Motor neuron (in vitro differentiated cells): ENCODE data around the gene ZMIZ1. TPM values are rescaled to one million over a fixed set of nuclear protein-coding genes. Genes with fewer than 3 reads are reported as not detected.

Source experiments
- ATAC-seq, 8 experiments: fragments of 200-7000 bp; cut with Tn5 transposase; replicated peaks in 6 of 8; 2 replicates each; pipeline ENCODE4 v1.8.0; 2021; ENCODE audit warnings: mild to moderate bottlenecking in 8 of 8, moderate library complexity in 8 of 8
- H3K27ac ChIP-seq, 2 donors: fragments of 250-450 bp; sonication (Bioruptor Pico); 2 replicates each; pipeline ENCODE4 v1.9.0; 2021; ENCODE audit warnings: antibody characterized with exemption in 2 of 2, mild to moderate bottlenecking in 2 of 2, moderate library complexity in 1 of 2
- H3K4me1 ChIP-seq, 2 donors: fragments of 250-450 bp; sonication (Bioruptor Pico); replicated peaks in 1 of 2; 2 replicates each; pipeline ENCODE4 v1.6.1; 2021; ENCODE audit warnings: antibody characterized with exemption in 2 of 2, mild to moderate bottlenecking in 2 of 2, moderate library complexity in 1 of 2
- H3K4me3 ChIP-seq, 5 donors: fragments of 250-450 bp; sonication (Bioruptor Pico); 2 replicates each; pipeline ENCODE4 v1.9.0; 2021; ENCODE audit warnings: antibody characterized with exemption in 5 of 5, mild to moderate bottlenecking in 5 of 5, moderate library complexity in 4 of 5
- WGBS, 10 experiments: fragments of 450-650 bp; shearing (Covaris generic); methylation state at CpG; one replicate each; pipeline ENCODE4 v1.0.0; 2022; 5-methylcytosine and 5-hydroxymethylcytosine counted together
- in situ Hi-C, 9 experiments: fragments of 400-800 bp; cut with MboI; loops; one replicate each; pipeline ENCODE4 v1.15.0; 2021; ENCODE audit warnings: low sequenced_read_pairs in 9 of 9, low pct_unique_long_range_greater_than_20kb in 2 of 9; ENCODE audit not compliant: unreplicated experiment in 9 of 9
- total RNA-seq, 8 experiments: library from RNA; unstranded; fragments of 300-600 nt; gene quantifications; 2 replicates each; pipeline versions ENCODE4 v1.2.3 to v1.2.4, GENCODE V29; 2022

Gene ZMIZ1
- total RNA-seq, 8 experiments from 2014 or later, result 15.8 to 79.9 (median 50.0) TPM

- ATAC-seq, result no peak
- Histone ChIP-seq H3K27ac (no peak overlapping the region), H3K4me3 (no peak overlapping the region), H3K4me1 (peaks cover 15 to 16% of the 10 kb centered on the region in 2 donors)
- in situ Hi-C loops, result no loop called here
- WGBS, 10 experiments, result 60 to 100% (median 65%) methylated on average over 1 to 2 of the region's 2 CpGs; no CpG with 5 or more reads in 6 of the 10 experiments
Measured at GRCh38 chr10:79321494-79321882, 252.7 kb downstream of the ZMIZ1 start.

- H3K4me1 ChIP-seq, result peaks cover 12 to 14% of the 10 kb centered on the region in 2 donors
- H3K4me3 ChIP-seq, result no peak overlapping the region
- ATAC-seq, result no peak
- in situ Hi-C loops, result no loop called here
- H3K27ac ChIP-seq, result no peak overlapping the region
Measured at GRCh38 chr10:79321951-79322350, 253.2 kb downstream of the ZMIZ1 start.

GRCh38 chr10:79322616-79323543, 254.1 kb downstream of the ZMIZ1 start:
- in situ Hi-C loops, result no loop called here
- Histone ChIP-seq H3K4me3 (no peak overlapping the region), H3K4me1 (peaks cover 3 to 4% of the 10 kb centered on the region in 2 donors), H3K27ac (no peak overlapping the region)
- 60 to 98% (median 82%) methylated on average over 1 to 10 of the region's 15 CpGs; no CpG with 5 or more reads in 2 of the 10 experiments for WGBS, 10 experiments
- peak in 2 of 8 experiments; percentile 35 to 47 for ATAC-seq

DNA sequence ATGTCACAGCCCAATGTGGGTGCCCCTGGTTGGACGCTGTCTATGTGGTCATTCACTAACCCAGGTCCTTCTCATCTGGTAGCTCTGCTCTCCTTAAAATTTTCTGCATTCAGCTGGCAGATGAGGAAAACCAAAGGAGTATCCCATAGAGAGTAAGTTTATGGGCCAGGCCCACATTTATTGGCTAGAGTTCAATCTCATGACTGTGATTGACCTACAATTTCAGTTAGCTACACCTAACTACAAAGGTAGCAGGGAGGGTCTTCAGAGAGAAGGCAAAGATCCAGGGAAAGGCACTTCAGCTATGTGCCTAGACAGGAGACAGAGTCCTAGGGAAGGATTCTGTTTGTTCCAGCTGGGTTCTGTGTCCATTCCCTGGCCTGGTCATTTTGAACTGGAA, 254.8 kb downstream of the ZMIZ1 start:
- WGBS, 10 experiments, result 80 to 100% methylated on average over 1 of the region's 1 CpG; no CpG with 5 or more reads in 8 of the 10 experiments
- in situ Hi-C loops, result no loop called here
- peak in 1 of 8 experiments; percentile 11 for ATAC-seq
- no peaks in the 10 kb centered on the region for H3K4me1 ChIP-seq
- no peak overlapping the region for H3K4me3 ChIP-seq
- no peak overlapping the region for H3K27ac ChIP-seq

GRCh38 chr10:79324032-79324695, 255.4 kb downstream of the ZMIZ1 start:
- in situ Hi-C loops, result no loop called here
- Histone ChIP-seq H3K27ac (no peak overlapping the region), H3K4me1 (no peaks in the 10 kb centered on the region), H3K4me3 (no peak overlapping the region)
- 43 to 86% (median 63%) methylated on average over 1 to 7 of the region's 10 CpGs; no CpG with 5 or more reads in 4 of the 10 experiments for WGBS, 10 experiments
- peak in 4 of 8 experiments; percentile 3 to 28 (median 24) for ATAC-seq

DNA sequence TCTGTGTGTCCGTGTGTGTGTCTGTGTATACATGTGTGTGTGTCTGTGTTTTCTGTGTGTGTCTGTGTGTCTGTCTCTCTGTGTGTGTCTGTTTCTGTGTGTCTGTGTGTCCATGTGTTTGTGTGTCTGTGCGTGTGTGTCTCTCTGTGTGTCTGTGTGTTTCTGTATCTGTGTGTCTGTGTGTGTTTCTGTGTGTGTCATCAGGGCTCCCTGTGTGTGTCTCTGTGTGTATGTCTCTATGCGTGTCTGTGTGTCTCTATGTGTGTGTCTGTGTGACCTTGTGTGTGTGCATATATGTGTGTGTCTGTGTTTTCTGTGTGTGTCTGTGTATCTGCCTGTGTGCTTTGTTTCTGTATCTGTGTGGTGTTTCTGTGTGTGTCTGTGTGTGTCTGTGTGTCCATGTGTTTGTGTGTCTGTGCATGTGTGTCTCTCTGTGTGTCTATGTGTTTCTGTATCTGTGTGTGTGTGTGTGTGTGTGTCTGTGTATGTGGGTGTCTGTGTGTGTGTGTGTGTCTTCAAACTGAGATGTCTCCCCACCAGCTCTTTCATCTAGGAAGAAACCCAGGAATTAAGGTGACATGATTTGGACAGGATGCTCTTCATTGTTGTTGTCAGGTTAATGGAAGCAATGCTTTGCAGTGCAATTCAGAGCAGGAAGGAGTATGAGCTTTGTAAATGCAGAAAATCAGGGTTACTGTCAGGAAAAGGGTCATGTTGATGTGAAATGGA, 257.8 kb downstream of the ZMIZ1 start:
- WGBS, 10 experiments, result 57 to 100% (median 80%) methylated on average over 1 to 2 of the region's 3 CpGs; no CpG with 5 or more reads in 5 of the 10 experiments
- ATAC-seq, result no peak
- no peaks in the 10 kb centered on the region for H3K4me1 ChIP-seq
- in situ Hi-C loops, result no loop called here
- no peak overlapping the region for H3K27ac ChIP-seq
- no peak overlapping the region for H3K4me3 ChIP-seq

GRCh38 chr10:79327090-79327457, 258.3 kb downstream of the ZMIZ1 start:
- H3K4me1 ChIP-seq, result no peaks in the 10 kb centered on the region
- in situ Hi-C loops, result no loop called here
- ATAC-seq, result no peak
- no peak overlapping the region for H3K4me3 ChIP-seq
- no peak overlapping the region for H3K27ac ChIP-seq
- 72 to 100% (median 85%) methylated on average over 1 to 6 of the region's 8 CpGs; no CpG with 5 or more reads in 2 of the 10 experiments for WGBS, 10 experiments

DNA sequence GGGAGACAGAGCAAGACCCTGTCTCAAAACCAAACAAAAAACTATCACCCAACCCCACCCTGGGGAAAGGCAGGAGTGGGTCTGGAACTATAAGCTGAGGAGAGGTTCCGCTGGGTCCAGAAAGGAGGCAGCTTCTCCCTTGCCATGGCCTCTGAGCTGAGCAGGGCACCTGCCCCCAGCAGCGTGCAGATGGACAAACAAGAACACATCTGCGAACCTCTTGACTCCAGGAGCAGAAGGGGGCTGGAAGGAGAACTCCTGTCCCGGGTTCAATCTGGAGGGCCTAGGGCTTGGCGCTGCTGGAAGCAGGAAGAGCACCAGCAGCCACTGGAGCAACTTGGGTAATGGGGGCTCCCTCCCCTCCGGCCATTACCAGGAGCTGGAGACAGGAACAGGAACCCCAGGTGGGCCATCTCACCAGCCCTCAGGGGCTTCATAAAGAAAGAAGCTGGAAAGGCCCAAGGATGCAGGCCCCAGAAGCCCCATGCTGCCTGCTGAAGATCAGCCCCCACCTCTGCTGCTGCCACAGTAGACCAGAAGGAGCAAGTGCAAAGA, 259.5 kb downstream of the ZMIZ1 start:
- Histone ChIP-seq H3K27ac (no peak overlapping the region), H3K4me3 (no peak overlapping the region), H3K4me1 (no peaks in the 10 kb centered on the region)
- no peak for ATAC-seq
- 65 to 100% (median 80%) methylated on average over 1 to 3 of the region's 6 CpGs; no CpG with 5 or more reads in 6 of the 10 experiments for WGBS, 10 experiments
- in situ Hi-C loops, result no loop called here

GRCh38 chr10:79328737-79329504, 260.2 kb downstream of the ZMIZ1 start:
- Histone ChIP-seq H3K4me1 (no peaks in the 10 kb centered on the region), H3K27ac (no peak overlapping the region), H3K4me3 (no peak overlapping the region)
- 60 to 100% (median 76%) methylated on average over 1 to 8 of the region's 14 CpGs; no CpG with 5 or more reads in 2 of the 10 experiments for WGBS, 10 experiments
- in situ Hi-C loops, result no loop called here
- peak in 7 of 8 experiments; percentile 11 to 94 (median 75) for ATAC-seq

DNA sequence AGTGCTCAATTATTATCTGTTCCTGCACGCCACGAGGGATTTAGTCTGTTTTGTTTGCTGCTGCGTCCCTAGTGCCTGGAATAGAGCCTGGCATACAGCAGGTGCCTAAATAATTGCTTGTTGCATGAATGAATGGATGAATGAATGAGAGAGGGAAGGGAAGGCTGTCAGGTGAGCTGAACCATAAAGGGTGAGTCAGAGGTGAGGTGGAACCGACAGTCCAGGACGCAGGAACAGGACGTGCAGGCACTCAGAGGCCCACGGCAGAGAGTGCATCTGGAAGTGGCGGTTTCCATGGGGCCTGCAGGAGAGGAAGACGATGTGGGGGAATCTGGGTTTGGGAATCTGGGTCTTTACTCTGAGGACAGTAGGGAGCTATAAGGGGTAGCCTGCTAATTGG, 260.8 kb downstream of the ZMIZ1 start:
- no peak overlapping the region for H3K4me3 ChIP-seq
- H3K4me1 ChIP-seq, result no peaks in the 10 kb centered on the region
- WGBS, 10 experiments, result 80 to 100% (median 95%) methylated on average over 1 to 6 of the region's 9 CpGs; no CpG with 5 or more reads in 4 of the 10 experiments
- no peak for ATAC-seq
- in situ Hi-C loops, result no loop called here
- no peak overlapping the region for H3K27ac ChIP-seq

DNA sequence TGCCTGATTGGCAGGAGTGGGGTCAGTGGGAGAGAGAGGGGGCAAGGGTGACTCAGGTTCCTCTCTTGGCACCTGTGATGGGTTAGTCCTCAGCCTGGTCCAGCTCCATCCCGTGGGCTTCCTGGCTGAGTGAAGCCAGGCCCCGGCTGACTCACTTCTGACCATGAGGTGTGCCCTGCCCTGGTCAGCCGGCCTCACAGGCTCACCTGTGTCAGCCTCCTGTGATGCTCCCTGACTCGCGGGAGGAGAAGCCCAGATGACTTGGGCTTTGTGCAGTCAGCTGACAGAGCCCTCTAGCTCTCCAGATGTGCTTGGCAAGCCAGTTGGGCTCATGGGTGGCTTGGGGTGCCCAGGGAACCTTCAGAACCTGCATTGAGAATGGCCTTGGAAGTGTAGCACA, 262.5 kb downstream of the ZMIZ1 start:
- no peak overlapping the region for H3K4me3 ChIP-seq
- WGBS, 10 experiments, result 67 to 100% methylated on average over 1 to 2 of the region's 5 CpGs; no CpG with 5 or more reads in 8 of the 10 experiments
- no peak for ATAC-seq
- in situ Hi-C loops, result no loop called here
- no peaks in the 10 kb centered on the region for H3K4me1 ChIP-seq
- no peak overlapping the region for H3K27ac ChIP-seq

DNA sequence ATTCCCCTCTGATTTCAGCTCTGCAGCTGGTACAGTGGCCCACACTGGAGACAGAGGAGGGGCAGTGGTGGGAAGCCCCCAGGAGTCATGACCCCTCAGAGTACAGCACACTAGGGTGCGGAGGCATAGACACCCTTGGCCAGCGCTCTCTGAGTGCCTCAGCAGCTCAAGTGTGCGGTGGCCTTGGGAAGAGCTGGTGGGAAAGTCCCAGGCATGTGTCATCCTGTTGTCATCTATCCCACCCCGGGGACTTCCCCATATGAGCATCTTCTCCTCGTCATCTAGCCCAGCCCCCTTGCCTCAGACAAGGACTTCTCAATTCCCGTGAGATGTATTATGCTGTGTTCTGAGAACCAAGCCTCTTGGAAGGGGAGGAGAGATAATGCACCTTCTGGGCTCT, 262.9 kb downstream of the ZMIZ1 start:
- no peak overlapping the region for H3K4me3 ChIP-seq

More for the DNA sequence above, 262.9 kb downstream of the ZMIZ1 start:
- 10 to 87% (median 49%) methylated on average over 2 to 5 of the region's 6 CpGs; no CpG with 5 or more reads in 5 of the 10 experiments for WGBS, 10 experiments
- Histone ChIP-seq H3K4me1 (no peaks in the 10 kb centered on the region), H3K27ac (no peak overlapping the region)
- in situ Hi-C loops, result no loop called here
- peak; percentile 12 to 88 (median 56) for ATAC-seq
